GM18505 (cell line): ENCODE results near the gene ASMT.
"Not testable (repeated sequence)": the region's sequence is repeated elsewhere in the genome, so short reads cannot be mapped to it uniquely, and the experiment has no call there.

Experiments used
- ATAC-seq: cut with Tn5 transposase; IDR thresholded peaks from one replicate; pipeline ENCODE4 v1.9.1; 2021; ENCODE audit not compliant: unreplicated experiment
- POLR2A ChIP-seq: IDR thresholded peaks from 4 replicates; pipeline ENCODE4 v1.6.1; 2011; ENCODE audit warnings: borderline replicate concordance; ENCODE audit not compliant: insufficient read depth, insufficient read length; ENCODE audit errors: extremely low read depth

Gene ASMT

DNA sequence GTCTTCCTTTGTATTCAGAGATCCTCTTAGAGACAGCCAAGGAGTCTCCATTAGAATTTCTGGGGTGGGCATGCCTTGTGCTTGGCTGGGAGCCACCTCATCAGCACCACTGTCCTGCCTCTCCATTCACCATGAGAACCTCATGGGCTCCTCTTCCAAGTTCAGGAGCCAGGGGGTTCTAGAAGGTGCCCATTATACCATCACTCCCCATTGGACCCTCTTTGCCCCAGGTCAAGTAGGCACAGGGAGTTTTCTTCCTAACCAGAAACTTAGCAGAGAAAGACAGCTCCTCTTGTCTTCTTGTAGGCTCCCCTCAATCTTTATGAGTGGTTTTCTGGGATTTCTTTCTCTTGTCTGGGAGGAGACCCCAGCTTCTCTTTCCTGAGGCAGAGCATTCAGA lies 31.1 kb downstream of the ASMT start:
- no peak for TF ChIP-seq POLR2A
- no peak for ATAC-seq

DNA sequence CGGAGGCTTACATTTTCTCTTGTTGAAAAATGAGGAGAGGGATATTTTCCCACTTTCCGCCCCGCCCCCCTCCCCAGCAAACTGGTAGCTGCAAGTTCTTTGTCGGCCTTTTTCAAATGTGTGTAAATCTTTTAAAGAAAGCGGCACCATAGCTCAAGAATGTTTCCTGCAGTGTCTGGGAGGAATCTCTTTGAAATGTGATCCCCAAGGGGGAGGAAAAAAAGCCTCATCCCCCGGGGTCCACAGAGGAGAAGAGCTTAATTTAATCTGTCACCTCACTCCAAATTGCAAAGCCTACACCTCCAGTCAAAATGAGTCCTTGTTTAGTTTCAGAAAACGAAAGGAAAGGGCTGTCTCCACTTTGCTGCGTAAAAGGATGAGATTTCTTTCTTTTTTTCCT lies 34.8 kb downstream of the ASMT start:
- TF ChIP-seq POLR2A, result no peak
- ATAC-seq, result no peak

DNA sequence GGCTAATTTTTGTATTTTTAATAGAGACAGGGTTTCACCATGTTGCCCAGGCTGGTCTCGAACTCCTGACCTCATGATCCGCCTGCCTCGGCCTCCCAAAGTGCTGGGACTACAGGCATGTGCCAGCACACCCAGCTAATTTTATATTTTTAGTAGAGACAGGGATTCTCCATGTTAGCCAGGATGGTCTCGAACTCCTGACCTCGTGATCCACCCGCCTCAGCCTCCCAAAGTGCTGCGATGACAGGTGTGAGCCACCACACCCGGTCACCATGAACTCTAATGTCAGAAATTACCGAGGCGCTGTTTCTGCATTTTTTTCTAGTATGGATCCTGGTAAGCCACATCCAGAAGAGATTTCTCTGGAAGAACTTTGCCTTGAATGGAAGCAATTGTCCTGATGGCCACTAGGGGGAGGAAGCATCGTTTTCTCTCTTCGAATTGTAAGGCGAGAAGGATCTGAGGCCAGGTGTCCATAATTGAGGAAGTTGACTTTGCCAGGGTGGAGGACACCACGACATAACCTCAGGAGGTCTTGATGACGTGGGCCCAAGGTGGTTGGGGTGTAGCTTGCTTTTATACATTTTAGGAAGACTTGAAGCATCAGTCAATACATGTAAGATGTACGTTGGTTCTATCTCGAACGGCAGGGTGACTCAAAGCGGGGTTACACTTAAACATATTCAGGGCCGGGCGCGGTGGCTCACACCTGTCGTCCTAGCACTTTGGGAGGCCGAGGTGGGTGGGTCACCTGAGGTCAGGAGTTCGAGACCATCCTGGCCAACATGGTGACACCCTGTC lies 37.4 kb downstream of the ASMT start:
- not testable (repeated sequence) for ATAC-seq

DNA sequence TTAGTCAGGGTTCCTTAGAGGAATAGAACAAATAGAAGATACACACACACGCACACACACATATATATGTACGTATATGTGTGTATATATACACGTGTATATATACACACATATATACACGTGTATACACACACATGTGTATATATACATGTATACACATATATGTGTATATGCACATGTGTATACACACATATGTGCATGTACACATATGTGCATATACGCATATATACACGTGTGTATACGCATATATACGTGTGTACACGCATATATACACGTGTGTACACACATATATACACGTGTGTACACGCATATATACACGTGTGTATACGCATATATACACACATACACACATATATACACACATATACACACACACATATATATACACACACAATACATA lies 41.5 kb downstream of the ASMT start:
- no peak for TF ChIP-seq POLR2A
- ATAC-seq, result no peak

DNA sequence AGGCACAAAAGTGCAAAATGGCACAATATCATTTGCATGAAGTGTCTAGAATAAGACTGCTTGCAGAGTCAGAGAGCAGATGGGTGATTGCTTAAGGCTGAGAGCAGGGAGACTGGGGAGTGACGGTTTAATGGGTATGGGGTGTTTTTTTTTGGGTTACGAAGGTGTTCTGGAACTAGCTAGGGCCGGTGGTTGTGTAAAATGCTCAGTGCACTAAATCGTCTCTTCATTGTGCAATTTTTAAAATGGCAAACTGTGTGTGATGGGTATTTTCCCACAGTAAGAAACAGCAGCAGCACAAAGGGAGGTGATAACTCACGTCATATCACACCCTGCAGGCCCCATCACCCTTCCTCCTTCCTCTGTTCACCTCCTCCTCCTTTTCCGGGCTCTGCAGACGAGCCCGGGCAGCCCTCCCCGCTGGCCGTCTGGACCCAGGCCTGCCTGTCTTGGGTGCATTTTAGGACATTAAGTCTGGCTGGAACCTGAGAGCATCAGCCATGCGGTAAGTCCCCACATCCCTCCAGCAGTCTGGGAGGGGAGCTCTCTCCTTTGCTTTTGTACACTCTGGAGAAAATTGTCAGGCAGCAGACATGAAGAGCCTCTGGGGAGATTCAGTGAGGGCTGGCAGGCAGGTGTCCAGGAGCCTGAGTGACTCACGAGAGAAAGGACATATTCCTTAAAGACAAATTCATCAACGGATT lies 42.7 kb downstream of the ASMT start:
- TF ChIP-seq POLR2A, result peak; percentile 82
- peak; percentile 58 for ATAC-seq

DNA sequence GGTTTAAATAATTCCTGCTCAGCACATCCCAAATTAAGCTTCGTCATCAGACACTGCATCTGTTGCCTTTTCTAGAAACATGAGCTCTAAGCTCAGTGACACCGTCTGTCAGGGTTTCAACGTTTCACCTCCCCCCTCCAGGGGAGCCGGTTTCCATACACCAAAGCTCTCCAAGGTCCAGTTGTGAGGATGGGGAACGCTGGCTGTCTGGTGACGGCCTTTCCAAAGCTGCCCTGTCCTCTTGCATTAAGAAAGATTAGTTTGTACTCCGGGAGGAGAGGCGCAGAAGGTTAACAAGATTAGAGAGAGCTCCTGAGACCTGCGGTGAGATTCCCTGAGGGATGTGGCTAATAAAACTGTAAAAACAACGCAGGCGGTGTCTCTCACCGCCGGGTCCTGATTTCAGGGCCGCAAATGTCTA lies 43.2 kb downstream of the ASMT start:
- peak; percentile 8 for ATAC-seq
- TF ChIP-seq POLR2A, result no peak

DNA sequence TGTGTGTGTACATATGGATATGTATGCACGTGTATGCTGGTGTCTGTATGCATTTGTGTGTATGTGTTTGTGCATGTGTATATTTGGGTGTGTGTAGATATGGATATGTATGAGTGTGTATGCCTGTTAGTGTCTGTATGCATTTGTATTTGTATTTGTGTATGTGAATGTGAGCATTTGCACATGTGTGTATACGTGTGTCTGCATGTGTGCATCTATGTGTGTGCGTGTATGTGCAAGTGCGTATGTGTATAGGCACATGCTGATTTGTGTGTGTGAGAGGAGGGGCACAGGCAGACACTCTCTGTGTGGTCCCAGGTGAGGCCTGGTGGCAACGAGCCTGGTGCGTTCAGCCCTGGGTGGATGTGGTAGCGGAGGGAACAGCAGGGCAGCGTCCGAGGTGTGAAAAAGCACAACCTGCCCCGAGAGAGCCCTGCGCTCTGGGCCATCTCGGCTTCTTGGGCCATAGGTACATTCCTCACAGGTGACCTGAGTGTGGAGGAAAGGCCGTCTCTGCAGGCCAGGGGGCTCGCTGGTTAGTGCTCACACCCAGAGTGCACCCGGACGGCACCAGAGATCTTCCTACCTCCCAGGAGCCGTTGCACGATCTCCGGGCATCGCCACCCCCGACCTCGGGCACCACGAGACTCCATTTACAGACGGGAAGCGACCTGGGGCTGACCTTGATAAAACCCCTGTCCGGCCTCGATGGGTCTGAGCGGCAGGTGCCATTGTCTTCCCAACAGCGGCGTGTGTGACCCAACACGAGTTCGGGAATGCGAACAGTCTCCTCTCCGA lies 45.0 kb downstream of the ASMT start:
- no peak for TF ChIP-seq POLR2A
- no peak for ATAC-seq

DNA sequence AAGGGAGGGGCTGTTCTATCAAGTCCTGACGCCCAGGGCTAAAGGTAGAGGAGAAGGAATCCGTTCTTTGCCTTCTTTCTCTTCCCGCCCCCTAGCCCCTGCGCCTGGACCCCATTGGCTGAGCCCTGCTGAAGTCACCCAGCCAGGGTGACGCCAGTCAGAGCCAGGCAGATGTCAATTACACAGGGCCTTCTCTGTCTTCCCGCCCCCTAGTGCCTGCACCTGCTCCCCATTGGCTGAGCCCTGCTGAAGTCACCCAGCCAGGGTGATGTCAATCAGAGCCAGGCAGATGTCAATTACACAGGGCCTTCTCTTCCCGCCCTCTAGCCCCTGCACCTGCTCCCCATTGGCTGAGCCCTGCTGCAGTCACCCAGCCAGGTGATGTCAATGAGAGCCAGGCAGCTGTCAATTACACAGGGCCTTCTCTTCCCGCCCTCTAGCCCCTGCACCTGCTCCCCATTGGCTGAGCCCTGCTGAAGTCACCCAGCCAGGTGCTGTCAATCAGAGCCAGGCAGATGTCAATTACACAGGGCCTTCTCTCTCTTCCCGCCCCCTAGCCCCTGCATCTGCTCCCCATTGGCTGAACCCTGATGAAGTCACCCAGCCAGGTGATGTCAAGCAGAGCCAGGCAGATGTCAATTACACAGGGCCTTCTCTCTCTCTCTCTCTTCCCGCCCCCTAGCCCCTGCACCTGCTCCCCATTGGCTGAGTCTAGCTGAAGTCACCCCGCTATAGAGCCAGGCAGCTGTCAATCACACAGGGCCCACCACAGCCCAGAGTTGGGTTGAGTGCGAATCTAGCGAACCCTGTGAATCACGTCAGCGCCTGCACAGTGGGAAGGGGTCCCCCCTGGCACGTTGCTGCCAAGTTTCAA lies 46.4 kb downstream of the ASMT start:
- ATAC-seq, result peak; percentile 67
- TF ChIP-seq POLR2A, result no peak

DNA sequence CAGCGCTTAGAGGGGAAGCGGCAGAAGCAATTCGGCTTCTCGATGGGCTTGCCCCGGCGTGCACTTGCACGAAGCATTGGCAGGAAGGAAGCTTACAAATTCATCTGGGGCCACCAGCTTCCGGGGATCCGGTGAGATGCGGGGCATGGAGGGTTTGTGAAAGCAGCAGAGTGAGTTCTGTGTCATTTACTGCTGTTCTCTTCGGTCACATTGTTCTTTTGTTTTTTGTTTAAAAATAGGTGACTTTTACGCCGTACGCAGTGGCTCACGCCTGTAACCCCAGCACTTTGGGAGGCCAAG lies 47.0 kb downstream of the ASMT start:
- ATAC-seq, result no peak
- no peak for TF ChIP-seq POLR2A

DNA sequence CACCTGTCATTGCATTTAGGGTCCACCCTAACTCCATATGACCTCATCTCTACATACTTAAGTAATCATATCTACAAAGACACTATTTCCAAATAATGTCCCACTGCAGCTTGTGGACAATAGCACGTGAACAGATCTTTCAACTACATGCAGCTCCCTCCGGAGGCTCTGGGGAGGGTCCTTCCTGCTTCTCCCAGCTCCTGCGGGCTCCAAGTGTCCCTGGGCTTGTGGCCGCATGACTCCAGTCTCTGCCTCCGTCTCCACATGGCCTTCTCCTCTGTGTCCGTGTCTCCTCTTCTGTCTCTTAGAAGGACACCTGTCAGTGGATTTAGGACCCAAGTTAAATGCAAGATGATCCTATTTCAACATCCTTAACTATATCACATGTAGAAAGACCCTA lies 52.7 kb downstream of the ASMT start:
- no peak for TF ChIP-seq POLR2A
- ATAC-seq, result no peak

DNA sequence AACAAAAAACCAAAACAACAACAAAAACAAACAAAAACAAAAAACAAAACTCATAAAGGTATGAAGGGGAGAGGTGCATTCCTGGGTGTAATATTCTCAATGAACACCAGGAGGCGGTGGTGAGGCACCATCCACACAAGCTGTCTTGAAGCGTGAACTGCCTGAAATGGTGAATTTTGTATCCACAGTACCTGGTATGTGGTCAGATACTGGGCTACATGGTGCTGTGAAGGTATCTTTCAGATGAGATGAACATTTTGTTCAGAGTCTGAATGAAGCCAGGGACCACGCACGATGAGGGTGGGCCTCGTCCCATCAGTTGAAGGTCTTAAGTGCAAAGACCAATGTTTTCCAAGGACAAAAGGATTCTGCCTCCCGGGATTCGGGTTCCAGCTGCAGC lies 58.5 kb downstream of the ASMT start:
- no peak for TF ChIP-seq POLR2A
- no peak for ATAC-seq

DNA sequence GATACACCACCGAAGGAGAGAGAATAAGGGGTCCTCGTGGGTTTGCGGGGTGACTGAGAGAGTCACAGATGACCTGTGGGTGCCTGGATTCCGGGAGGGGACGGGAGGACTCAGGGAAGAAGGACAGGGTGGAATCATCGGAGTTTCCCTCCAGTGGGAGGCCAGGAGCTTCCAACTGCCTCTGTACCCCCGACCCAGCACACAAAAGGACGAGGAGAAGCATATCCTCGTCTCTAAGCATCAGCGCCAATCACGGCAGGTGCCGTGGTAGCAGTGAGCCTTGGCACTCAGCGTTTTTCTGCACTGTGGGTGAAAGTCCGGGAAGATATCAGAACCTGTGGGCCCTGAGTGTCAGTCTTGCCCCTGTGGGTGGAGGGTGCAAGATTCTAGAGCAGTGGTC lies 62.0 kb downstream of the ASMT start:
- no peak for ATAC-seq
- no peak for TF ChIP-seq POLR2A

DNA sequence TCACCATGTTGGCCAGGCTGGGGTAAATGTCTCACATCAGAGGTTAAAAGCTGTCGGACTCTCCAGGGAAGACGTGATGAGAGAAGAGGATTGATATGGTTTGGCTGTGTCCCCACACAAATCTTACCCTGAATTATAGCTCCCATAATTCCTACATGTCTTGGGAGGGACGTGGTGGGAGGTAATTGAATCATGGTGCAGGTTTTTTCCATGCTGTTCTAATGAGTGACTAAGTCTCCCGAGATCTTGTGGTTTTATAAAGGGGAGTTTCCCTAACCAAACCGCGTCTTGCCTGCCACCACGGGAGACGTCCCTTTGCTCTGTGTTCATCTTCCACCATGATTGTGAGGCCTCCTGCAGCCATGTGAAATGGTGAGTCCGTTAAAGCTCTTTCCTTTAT lies 64.4 kb downstream of the ASMT start:
- no peak for TF ChIP-seq POLR2A
- no peak for ATAC-seq
